Lower lobe of right lung (tissue), 2 donors: Measurements from ENCODE around the gene IGFBP3. TPM values are rescaled to one million over a fixed set of nuclear protein-coding genes. Genes with fewer than 3 reads are reported as not detected.

Source experiments
- ATAC-seq, 2 donors: fragments of 200-7000 bp; cut with Tn5 transposase; one replicate each; pipeline ENCODE4 v1.9.1; 2020 to 2022; ENCODE audit warnings: mild to moderate bottlenecking in 2 of 2, moderate library complexity in 2 of 2
- DNase-seq: peaks from one replicate; pipeline ENCODE4 v3.0.0-alpha.2; 2020
- H3K27ac ChIP-seq: fragments of 200-600 bp; one replicate; pipeline ENCODE4 v1.8.0; 2022
- H3K27me3 ChIP-seq: fragments of 200-600 bp; one replicate; pipeline ENCODE4 v1.8.0; 2022; ENCODE audit warnings: low read depth
- H3K36me3 ChIP-seq: fragments of 200-600 bp; one replicate; pipeline ENCODE4 v1.8.0; 2022; ENCODE audit warnings: mild to moderate bottlenecking
- H3K4me1 ChIP-seq: fragments of 200-600 bp; one replicate; pipeline ENCODE4 v1.8.0; 2022
- H3K4me3 ChIP-seq: fragments of 200-600 bp; one replicate; pipeline ENCODE4 v1.8.0; 2022; ENCODE audit warnings: mild to moderate bottlenecking
- H3K9me3 ChIP-seq: fragments of 200-600 bp; one replicate; pipeline ENCODE4 v1.8.0; 2022
- CTCF ChIP-seq: fragments of 200-600 bp; IDR thresholded peaks from one replicate; pipeline ENCODE4 v1.8.0; 2022; ENCODE audit warnings: antibody characterized with exemption, mild to moderate bottlenecking
- intact Hi-C: fragments of 100-400 bp; cut with DNase I; formaldehyde crosslinking; loops from one replicate; pipeline ENCODE4 v1.11.0; 2022
- long read RNA-seq: library from polyadenylated mRNA; unstranded; transcript quantifications from one replicate; pipeline ENCODE4 v2.0.0, GENCODE V29; 2021
- total RNA-seq: library from RNA; stranded (reverse); fragmentation: NEBNext Ultra II Directional; extraction: Animal tissue kit (Norgen Biotek cat#: 25700); gene quantifications from one replicate; pipeline ENCODE4 v1.2.1, GENCODE V29; 2021
- donor health status: DM: no; HTN: yes; CAD: no; lungs with severe emphysema.

The IGFBP3 gene, protein sequence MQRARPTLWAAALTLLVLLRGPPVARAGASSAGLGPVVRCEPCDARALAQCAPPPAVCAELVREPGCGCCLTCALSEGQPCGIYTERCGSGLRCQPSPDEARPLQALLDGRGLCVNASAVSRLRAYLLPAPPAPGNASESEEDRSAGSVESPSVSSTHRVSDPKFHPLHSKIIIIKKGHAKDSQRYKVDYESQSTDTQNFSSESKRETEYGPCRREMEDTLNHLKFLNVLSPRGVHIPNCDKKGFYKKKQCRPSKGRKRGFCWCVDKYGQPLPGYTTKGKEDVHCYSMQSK
- 32.2 TPM for total RNA-seq
- long read RNA-seq, transcript IGFBP3-201 (5 exons, 2,262 nt), result major isoform, 32 of 32 reads
- long read RNA-seq, partial matches to known transcripts, result 0 of 32 reads
- long read RNA-seq, other reads (novel, unspliced or antisense), result 0 of 32 reads

DNA sequence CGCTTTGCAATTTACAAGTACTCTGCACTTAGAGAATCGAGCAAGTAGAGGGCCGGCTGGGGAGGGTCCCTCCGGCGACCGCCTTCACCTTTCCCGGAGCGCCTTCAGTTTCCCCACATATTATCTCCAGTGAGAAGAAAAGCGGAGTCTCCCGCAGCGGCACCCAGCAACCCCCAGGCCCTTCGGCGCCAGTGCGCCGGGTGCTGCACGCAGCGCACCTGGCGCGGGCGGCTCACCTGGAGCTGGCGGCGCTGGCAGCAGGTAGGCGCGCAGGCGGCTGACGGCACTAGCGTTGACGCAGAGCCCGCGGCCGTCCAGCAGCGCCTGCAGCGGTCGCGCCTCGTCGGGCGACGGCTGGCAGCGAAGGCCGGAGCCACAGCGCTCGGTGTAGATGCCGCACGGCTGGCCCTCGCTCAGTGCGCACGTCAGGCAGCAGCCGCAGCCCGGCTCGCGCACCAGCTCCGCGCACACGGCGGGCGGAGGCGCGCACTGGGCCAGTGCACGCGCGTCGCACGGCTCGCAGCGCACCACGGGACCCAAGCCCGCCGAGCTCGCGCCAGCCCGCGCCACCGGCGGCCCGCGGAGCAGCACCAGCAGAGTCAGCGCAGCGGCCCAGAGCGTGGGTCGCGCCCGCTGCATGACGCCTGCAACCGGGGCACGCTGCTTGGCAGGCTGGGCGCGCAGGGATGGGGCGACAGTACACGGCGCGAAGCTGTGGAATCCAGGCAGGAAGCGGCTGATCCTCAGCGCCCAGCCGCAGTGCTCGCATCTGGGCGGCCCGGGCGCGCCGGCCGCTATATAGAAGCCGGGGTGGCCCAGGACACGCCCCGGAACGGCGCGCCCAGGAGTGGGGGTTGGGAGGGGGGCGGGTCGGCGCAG, at the start of gene IGFBP3:
Gene IGFBP3 (minus strand): TSS at position 771 of the 879 bp plus-strand sequence. CDS start 132 bp downstream, at position 639.
- peak; percentile 55 for DNase-seq
- ATAC-seq, result peak; percentile 31 to 89
- H3K4me3 ChIP-seq, result peak within 1 kb of the TSS; percentile 51
- H3K27ac ChIP-seq, result no peak within 1 kb of the TSS
- no peak for TF ChIP-seq CTCF
- intact Hi-C loops, result no loop called here
- peaks cover 27% of the 10 kb centered on the region for H3K4me1 ChIP-seq
- H3K36me3 ChIP-seq, result no peaks in the 10 kb centered on the region
- H3K9me3 ChIP-seq, result no peaks in the 10 kb centered on the region
- H3K27me3 ChIP-seq, result peaks cover 51% of the 10 kb centered on the region

DNA sequence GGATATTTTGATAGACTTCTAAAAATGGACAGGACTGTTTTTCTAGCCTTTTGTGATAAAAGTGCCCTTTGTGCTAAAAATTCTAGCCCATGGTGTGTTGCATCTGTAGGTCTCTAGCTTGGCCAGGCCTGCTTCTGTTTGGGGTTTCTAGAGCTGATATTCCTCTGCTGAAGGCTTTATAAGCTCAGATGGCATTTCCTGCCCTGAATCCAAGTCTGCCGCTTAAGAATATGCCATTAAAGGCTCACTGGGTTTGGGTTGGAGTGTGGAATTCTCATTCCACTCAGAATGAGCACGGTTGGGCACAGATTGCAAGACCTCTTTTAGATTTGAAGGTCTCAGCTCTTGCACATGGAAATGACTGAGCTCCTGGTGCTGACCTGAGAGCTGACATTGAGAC, 49.4 kb upstream of the IGFBP3 start:
- no peaks in the 10 kb centered on the region for H3K4me1 ChIP-seq
- no peak for TF ChIP-seq CTCF
- no peaks in the 10 kb centered on the region for H3K27me3 ChIP-seq
- H3K9me3 ChIP-seq, result no peaks in the 10 kb centered on the region
- no peak for DNase-seq
- no peak for ATAC-seq
- no peak overlapping the region for H3K4me3 ChIP-seq
- no peaks in the 10 kb centered on the region for H3K36me3 ChIP-seq
- H3K27ac ChIP-seq, result no peak overlapping the region
- intact Hi-C loops, result no loop called here

DNA sequence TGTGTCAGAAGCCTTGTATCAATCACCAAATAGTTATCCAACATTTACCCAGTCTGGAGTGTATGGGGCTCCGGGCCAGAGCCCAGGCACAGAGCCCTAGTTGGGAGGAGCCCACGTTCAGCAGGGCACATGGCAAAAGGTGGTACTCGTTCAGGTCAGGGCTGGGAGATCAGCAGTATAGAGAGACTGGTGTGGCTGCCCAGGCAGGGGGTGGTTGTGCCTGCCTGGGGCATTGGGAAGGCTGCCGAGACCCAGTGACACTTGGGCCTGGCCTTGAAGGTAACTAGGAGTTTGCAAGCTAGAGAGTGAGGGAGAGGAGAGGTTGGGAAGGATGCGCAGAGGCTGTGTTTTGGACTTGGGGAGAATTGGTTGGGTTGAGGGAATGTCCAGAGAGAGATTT, 48.9 kb upstream of the IGFBP3 start:
- Histone ChIP-seq H3K27ac (no peak overlapping the region), H3K36me3 (no peaks in the 10 kb centered on the region), H3K9me3 (no peaks in the 10 kb centered on the region), H3K27me3 (no peaks in the 10 kb centered on the region), H3K4me3 (no peak overlapping the region), H3K4me1 (no peaks in the 10 kb centered on the region)
- intact Hi-C loops, result no loop called here
- DNase-seq (no peak), ATAC-seq (no peak)
- TF ChIP-seq CTCF, result no peak

- ATAC-seq (no peak), DNase-seq (no peak)
- no peaks in the 10 kb centered on the region for H3K4me1 ChIP-seq
Measured at GRCh38 chr7:45968856-45969541, 47.9 kb upstream of the IGFBP3 start.

More at GRCh38 chr7:45968856-45969541, 47.9 kb upstream of the IGFBP3 start:
- intact Hi-C loops, result no loop called here
- H3K9me3 ChIP-seq, result no peaks in the 10 kb centered on the region
- H3K4me3 ChIP-seq, result no peak overlapping the region
- TF ChIP-seq CTCF, result no peak
- H3K36me3 ChIP-seq, result no peaks in the 10 kb centered on the region
- no peak overlapping the region for H3K27ac ChIP-seq
- no peaks in the 10 kb centered on the region for H3K27me3 ChIP-seq
